SK-N-SH (cell line): ENCODE measurements around the gene NT5C1A. TPM values are rescaled to one million over a fixed set of nuclear protein-coding genes. Genes with fewer than 3 reads are reported as not detected.
A peak's percentile ranks its signal among the peaks of the same experiment; 100 is the strongest.

Source experiments
- CTCF ChIA-PET: fragments of 300-600, 350-600 bp; formaldehyde crosslinking; extraction: SDS; loops from one replicate; lab custom pipeline; 2021; lab: Yijun Ruan, JAX
- POLR2A ChIA-PET: fragments of 350-600 bp; sonication (Branson Sonifier 250); formaldehyde crosslinking; extraction: SDS; loops from one replicate; lab custom pipeline; 2020; ENCODE audit warnings: antibody characterized with exemption, inconsistent platforms; lab: Yijun Ruan, JAX
- DNase-seq: peaks from one replicate; pipeline ENCODE4 v3.0.0; 2012
- H2AFZ ChIP-seq: fragments of 200-600 bp; sonication (generic); 2 replicates; pipeline ENCODE4 v1.8.1; 2016; ENCODE audit warnings: antibody characterized with exemption, mild to moderate bottlenecking, low read depth
- H3F3A ChIP-seq: fragments of 200-600 bp; sonication (generic); replicated peaks from 2 replicates; pipeline ENCODE3; 2016; ENCODE audit warnings: antibody characterized with exemption, mild to moderate bottlenecking; ENCODE audit not compliant: insufficient read depth
- H3K27ac ChIP-seq, 2 experiments: fragments of 200-500 bp in 1 of 2; fragments of 200-600 bp in 1 of 2; sonication (Bioruptor generic) in 1 of 2; sonication (generic), shearing (Covaris generic) in 1 of 2; 2 replicates each; pipeline versions ENCODE4 v1.5.1 to v1.6.1; 2014 to 2016; ENCODE audit warnings: low read depth in 2 of 2, inconsistent platforms in 1 of 2, low read length in 1 of 2, mild to moderate bottlenecking in 1 of 2, mixed read lengths in 1 of 2
- H3K27me3 ChIP-seq: fragments of 200-600 bp; sonication (generic), shearing (Covaris generic); 2 replicates; pipeline ENCODE4 v1.6.1; 2016; ENCODE audit warnings: mixed run types; ENCODE audit not compliant: insufficient read depth
- H3K36me3 ChIP-seq, 2 experiments: fragments of 200-500 bp in 1 of 2; fragments of 200-600 bp in 1 of 2; sonication (Bioruptor generic) in 1 of 2; sonication (generic) in 1 of 2; replicated peaks in 1 of 2; 2 replicates each; pipeline versions ENCODE3 to v1.5.1; 2014 to 2016; ENCODE audit warnings: low read length in 1 of 2, mild to moderate bottlenecking in 1 of 2; ENCODE audit not compliant: insufficient read depth in 2 of 2, control insufficient read depth in 1 of 2
- H3K4me1 ChIP-seq, 2 experiments: fragments of 200-500 bp in 1 of 2; fragments of 200-600 bp in 1 of 2; sonication (Bioruptor generic) in 1 of 2; sonication (generic), shearing (Covaris generic) in 1 of 2; 2 replicates each; pipeline versions ENCODE4 v1.5.1 to v1.6.1; 2014 to 2016; ENCODE audit warnings: low read depth in 1 of 2, low read length in 1 of 2, mixed run types in 1 of 2; ENCODE audit not compliant: insufficient read depth in 2 of 2, control insufficient read depth in 1 of 2
- H3K4me2 ChIP-seq: fragments of 200-600 bp; sonication (generic), shearing (Covaris generic); 2 replicates; pipeline ENCODE4 v1.6.1; 2017; ENCODE audit warnings: mixed run types
- H3K4me3 ChIP-seq, 2 experiments: fragments of 200-500 bp in 1 of 2; fragments of 200-600 bp in 1 of 2; sonication (Bioruptor generic) in 1 of 2; sonication (generic), shearing (Covaris generic) in 1 of 2; 2 replicates each; pipeline versions ENCODE4 v1.5.1 to v1.8.1; 2014 to 2016; ENCODE audit warnings: low read depth in 2 of 2, inconsistent platforms in 1 of 2, low read length in 1 of 2, mild to moderate bottlenecking in 1 of 2, mixed read lengths in 1 of 2, moderate library complexity in 1 of 2
- H3K79me2 ChIP-seq: fragments of 200-600 bp; sonication (generic); 2 replicates; pipeline ENCODE4 v1.8.1; 2017; ENCODE audit warnings: mild to moderate bottlenecking; ENCODE audit not compliant: insufficient read depth
- H3K9ac ChIP-seq: fragments of 200-600 bp; sonication (generic); 2 replicates; pipeline ENCODE4 v1.6.1; 2017; ENCODE audit warnings: mixed run types
- H3K9me2 ChIP-seq: fragments of 200-600 bp; sonication (generic); 2 replicates; pipeline ENCODE4 v1.6.1; 2017; ENCODE audit warnings: mixed run types
- H3K9me3 ChIP-seq: fragments of 200-600 bp; sonication (generic); 2 replicates; pipeline ENCODE4 v1.6.1; 2017; ENCODE audit warnings: mixed run types, mild to moderate bottlenecking, moderate library complexity
- H4K20me1 ChIP-seq: fragments of 200-600 bp; sonication (generic); 2 replicates; pipeline ENCODE4 v1.6.1; 2017; ENCODE audit warnings: mild to moderate bottlenecking, mixed run types; ENCODE audit not compliant: insufficient read depth
- EZH2phosphoT487 ChIP-seq: fragments of 200-600 bp; sonication (generic); IDR thresholded peaks from 2 replicates; pipeline ENCODE4 v1.6.1; 2017; ENCODE audit warnings: low read depth, mixed run types, mild to moderate bottlenecking, antibody characterized with exemption, moderate library complexity, borderline replicate concordance
- FOSL2 ChIP-seq: IDR thresholded peaks from 2 replicates; pipeline ENCODE4 v1.4.0; 2012; ENCODE audit warnings: low read depth, mild to moderate bottlenecking, moderate library complexity, borderline replicate concordance
- FOXM1 ChIP-seq: IDR thresholded peaks from 2 replicates; pipeline ENCODE4 v1.4.0; 2012; ENCODE audit warnings: low read depth, mild to moderate bottlenecking
- JUND ChIP-seq: IDR thresholded peaks from 2 replicates; pipeline ENCODE4 v1.4.0; 2012
- NRF1 ChIP-seq: IDR thresholded peaks from 2 replicates; pipeline ENCODE4 v1.6.1; 2012; ENCODE audit warnings: low read depth, mild to moderate bottlenecking, low read length
- PBX3 ChIP-seq: IDR thresholded peaks from 2 replicates; pipeline ENCODE4; 2012
- SIN3A ChIP-seq: IDR thresholded peaks from 2 replicates; pipeline ENCODE4 v1.6.1; 2012; ENCODE audit warnings: low read depth, mild to moderate bottlenecking, low read length, moderate library complexity, borderline replicate concordance
- SMC3 ChIP-seq: IDR thresholded peaks from 2 replicates; pipeline ENCODE4 v1.6.1; 2012; ENCODE audit warnings: low read depth, low read length, improper control_type of control experiment
- TAF1 ChIP-seq: IDR thresholded peaks from 2 replicates; pipeline ENCODE4 v1.6.1; 2012; ENCODE audit warnings: low read depth, mild to moderate bottlenecking, low read length, moderate library complexity, borderline replicate concordance
- TCF12 ChIP-seq: IDR thresholded peaks from 2 replicates; pipeline ENCODE4 v1.4.0; 2012
- TEAD4 ChIP-seq: IDR thresholded peaks from 2 replicates; pipeline ENCODE4 v1.4.0; 2012; ENCODE audit warnings: mild to moderate bottlenecking, borderline replicate concordance; ENCODE audit not compliant: insufficient read depth
- USF1 ChIP-seq: IDR thresholded peaks from 2 replicates; pipeline ENCODE4 v1.4.0; 2012; ENCODE audit warnings: low read depth, borderline replicate concordance
- YY1 ChIP-seq: IDR thresholded peaks from 2 replicates; pipeline ENCODE4 v1.4.0; 2012; ENCODE audit warnings: low read depth, mild to moderate bottlenecking
- WGBS: methylation state at CpG from one replicate; pipeline ENCODE4 v1.1.6; 2017; ENCODE audit warnings: low lambda C conversion rate; 5-methylcytosine and 5-hydroxymethylcytosine counted together
- polyA plus RNA-seq, 3 experiments: library from polyadenylated mRNA; depleted of rRNA; stranded (reverse); fragments of >200 nt; gene quantifications; 2 replicates each; pipeline ENCODE4 v1.2.3, GENCODE V29; 2012
- TF ChIP-seq, protein P1 (sequence below): IDR thresholded peaks from 2 replicates; pipeline ENCODE4 v1.4.0; 2012; ENCODE audit warnings: low read depth, borderline replicate concordance

The NT5C1A gene
- polyA plus RNA-seq, 1 of the 3 experiments (the other 2 are of a cell fraction) = 0.12 TPM

- TF ChIP-seq SMC3 (no peak), YY1 (no peak), FOXM1 (no peak), FOSL2 (no peak), NRF1 (no peak), USF1 (no peak)
- TF ChIP-seq, protein P1, sequence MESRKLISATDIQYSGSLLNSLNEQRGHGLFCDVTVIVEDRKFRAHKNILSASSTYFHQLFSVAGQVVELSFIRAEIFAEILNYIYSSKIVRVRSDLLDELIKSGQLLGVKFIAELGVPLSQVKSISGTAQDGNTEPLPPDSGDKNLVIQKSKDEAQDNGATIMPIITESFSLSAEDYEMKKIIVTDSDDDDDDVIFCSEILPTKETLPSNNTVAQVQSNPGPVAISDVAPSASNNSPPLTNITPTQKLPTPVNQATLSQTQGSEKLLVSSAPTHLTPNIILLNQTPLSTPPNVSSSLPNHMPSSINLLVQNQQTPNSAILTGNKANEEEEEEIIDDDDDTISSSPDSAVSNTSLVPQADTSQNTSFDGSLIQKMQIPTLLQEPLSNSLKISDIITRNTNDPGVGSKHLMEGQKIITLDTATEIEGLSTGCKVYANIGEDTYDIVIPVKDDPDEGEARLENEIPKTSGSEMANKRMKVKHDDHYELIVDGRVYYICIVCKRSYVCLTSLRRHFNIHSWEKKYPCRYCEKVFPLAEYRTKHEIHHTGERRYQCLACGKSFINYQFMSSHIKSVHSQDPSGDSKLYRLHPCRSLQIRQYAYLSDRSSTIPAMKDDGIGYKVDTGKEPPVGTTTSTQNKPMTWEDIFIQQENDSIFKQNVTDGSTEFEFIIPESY = no peak
Measured at GRCh38 chr1:39620659-39621165, 51.2 kb downstream of the NT5C1A start (continued).

GRCh38 chr1:39617488-39618049 is 54.3 kb downstream of the NT5C1A start:
- H3F3A ChIP-seq = no peaks in the 10 kb centered on the region
- no peaks in the 10 kb centered on the region for H3K9me3 ChIP-seq
- H3K9me2 ChIP-seq = no peaks in the 10 kb centered on the region
- H3K79me2 ChIP-seq = no peaks in the 10 kb centered on the region
- no peak overlapping the region for H2AFZ ChIP-seq
- DNase-seq = no peak
- CTCF ChIA-PET = interaction anchor here (0.8 to 1.9 kb wide), 5 partner anchors 9 to 55 kb away, joined by 3 to 9 read pairs (median 7); no protein-coding TSS in a partner anchor
- WGBS = 67% methylated on average over 4 of the region's 4 CpGs
- H3K9ac ChIP-seq = no peak overlapping the region
- H3K4me3 ChIP-seq = no peak overlapping the region
- no peaks in the 10 kb centered on the region for H4K20me1 ChIP-seq
- no peaks in the 10 kb centered on the region for H3K27me3 ChIP-seq
- POLR2A ChIA-PET = no interaction called here
- H3K27ac ChIP-seq = no peak overlapping the region
- no peaks in the 10 kb centered on the region; a peak in 1 of 4 replicates for H3K4me1 ChIP-seq
- H3K4me2 ChIP-seq = no peak overlapping the region
- H3K36me3 ChIP-seq = no peaks in the 10 kb centered on the region
- TF ChIP-seq TAF1 (no peak), PBX3 (no peak), SIN3A (no peak), TEAD4 (no peak), TCF12 (peak; percentile 28; the same call in 1 of the 2 replicates), JUND (no peak), EZH2phosphoT487 (no peak)
